GM19035 (cell line): ENCODE results near the gene HOXD10.

ENCODE experiments used
- ATAC-seq: cut with Tn5 transposase; IDR thresholded peaks from one replicate; pipeline ENCODE4 v1.9.1; 2021; ENCODE audit not compliant: unreplicated experiment

HOXD10 gene

GRCh38 chr2:176149939-176150583 is 33.5 kb downstream of the HOXD10 start:
- no peak for ATAC-seq

GRCh38 chr2:176150584-176151441 is 34.2 kb downstream of the HOXD10 start:
- no peak for ATAC-seq

GRCh38 chr2:176151442-176152287 is 35.1 kb downstream of the HOXD10 start, which contains the start of gene HOXD4:
Gene HOXD4, plus strand, starts transcription at chr2:176151550. Its CDS starts 84 bp downstream, at chr2:176151634.
- ATAC-seq = no peak

- ATAC-seq = no peak
Observed at GRCh38 chr2:176152350-176153181, 36.0 kb downstream of the HOXD10 start.

GRCh38 chr2:176154576-176155252 is 38.1 kb downstream of the HOXD10 start:
- no peak for ATAC-seq

GRCh38 chr2:176155356-176156044 is 38.9 kb downstream of the HOXD10 start:
- ATAC-seq = no peak

GRCh38 chr2:176156301-176156806 is 39.8 kb downstream of the HOXD10 start:
- no peak for ATAC-seq

- ATAC-seq = no peak
Observed at GRCh38 chr2:176156807-176157498, 40.4 kb downstream of the HOXD10 start, which contains the start of gene HOXD3. Gene HOXD3, plus strand, starts transcription at chr2:176157307. Its CDS starts 11,808 bp downstream, at chr2:176169115.

GRCh38 chr2:176157499-176158185 is 41.1 kb downstream of the HOXD10 start:
- no peak for ATAC-seq

- no peak for ATAC-seq
Observed at GRCh38 chr2:176158186-176158591, 41.6 kb downstream of the HOXD10 start.

- no peak for ATAC-seq
Observed at GRCh38 chr2:176158855-176159662, 42.5 kb downstream of the HOXD10 start.

GRCh38 chr2:176159663-176160250 is 43.2 kb downstream of the HOXD10 start:
- no peak for ATAC-seq

GRCh38 chr2:176160251-176160985 is 43.8 kb downstream of the HOXD10 start:
- ATAC-seq = no peak

GRCh38 chr2:176160986-176161824 is 44.6 kb downstream of the HOXD10 start:
- no peak for ATAC-seq
